ENCODE measurements around the gene TRANK1. TPM values are rescaled to one million over a fixed set of nuclear protein-coding genes. Genes with fewer than 3 reads are reported as not detected.

TRANK1 gene
- total and polyA plus RNA-seq, 10 donors = 5.3 to 75.6 (median 54.2) TPM

- peak; percentile 80 for DNase-seq
- H3K4me1 ChIP-seq = peaks cover 0 to 33% (median 17%) of the 10 kb centered on the region in 6 donors
- peak overlapping the region in 6 of 8 donors; percentile 68 to 88 (median 80) for H3K27ac ChIP-seq
- intact Hi-C loops (cut with DNase I; ENCODE audit: low total_unique reads) = no loop called here
- H3K36me3 ChIP-seq = no peaks in the 10 kb centered on the region
- peak overlapping the region in 7 of 8 donors; percentile 69 to 97 (median 85) for H3K4me3 ChIP-seq
- no peaks in the 10 kb centered on the region for H3K27me3 ChIP-seq (replicated peaks in 1 of 7)
- H3K9me3 ChIP-seq = peaks cover 8 to 27% (median 21%) of the 10 kb centered on the region in 8 donors
- TF ChIP-seq POLR2A (IDR thresholded peaks at IDR 0.05) = no peak
- TF ChIP-seq CTCF (IDR thresholded peaks at IDR 0.05 in 8 of 11, conservative IDR thresholded peaks at IDR 0.05 in 3 of 11) = no peak
- no peak for TF ChIP-seq POLR2AphosphoS5 (IDR thresholded peaks at IDR 0.05)
- WGBS, 5 donors = 76 to 83% (median 79%) methylated on average over 25 to 28 of the region's 28 CpGs
Measured at GRCh38 chr3:36945333-36945980, 603 bp upstream of the TRANK1 start.

- no peaks in the 10 kb centered on the region for H3K27me3 ChIP-seq (replicated peaks in 1 of 7)
- no peaks in the 10 kb centered on the region for H3K36me3 ChIP-seq
- H3K4me1 ChIP-seq = peaks cover 0 to 33% (median 17%) of the 10 kb centered on the region in 6 donors
- H3K4me3 ChIP-seq = peak overlapping the region; percentile 69 to 97 (median 82)
- H3K9me3 ChIP-seq = peaks cover 8 to 27% (median 21%) of the 10 kb centered on the region in 8 donors
- peak overlapping the region; percentile 68 to 88 (median 80) for H3K27ac ChIP-seq
- 0 to 5% (median 1%) methylated on average over 15 to 56 of the region's 56 CpGs for WGBS, 5 donors
- TF ChIP-seq CTCF (IDR thresholded peaks at IDR 0.05 in 8 of 11, conservative IDR thresholded peaks at IDR 0.05 in 3 of 11) (no peak), POLR2AphosphoS5 (IDR thresholded peaks at IDR 0.05) (peak in 1 of 3 donors; percentile 6), POLR2A (IDR thresholded peaks at IDR 0.05) (no peak)
- intact Hi-C loops (cut with DNase I; ENCODE audit: low total_unique reads) = no loop called here
- DNase-seq = peak; percentile 89
Measured at GRCh38 chr3:36944012-36944640, 728 bp downstream of the TRANK1 start.

- H3K36me3 ChIP-seq = no peaks in the 10 kb centered on the region
- intact Hi-C loops (cut with DNase I; ENCODE audit: low total_unique reads) = no loop called here
- TF ChIP-seq CTCF (IDR thresholded peaks at IDR 0.05 in 8 of 11, conservative IDR thresholded peaks at IDR 0.05 in 3 of 11) (no peak), POLR2AphosphoS5 (IDR thresholded peaks at IDR 0.05) (no peak), POLR2A (IDR thresholded peaks at IDR 0.05) (no peak)
- peaks cover 0 to 33% (median 17%) of the 10 kb centered on the region in 6 donors for H3K4me1 ChIP-seq
- DNase-seq = no peak
- WGBS, 5 donors = 28 to 37% (median 28%) methylated on average over 10 of the region's 10 CpGs
- peak overlapping the region in 7 of 8 donors; percentile 68 to 88 (median 80) for H3K27ac ChIP-seq
- peaks cover 8 to 22% (median 20%) of the 10 kb centered on the region in 8 donors for H3K9me3 ChIP-seq
- H3K27me3 ChIP-seq (replicated peaks in 1 of 7) = no peaks in the 10 kb centered on the region
- peak overlapping the region; percentile 69 to 97 (median 82) for H3K4me3 ChIP-seq
Measured at GRCh38 chr3:36943601-36944000, 1.3 kb downstream of the TRANK1 start.

- H3K36me3 ChIP-seq = no peaks in the 10 kb centered on the region
- no peak for TF ChIP-seq POLR2AphosphoS5 (IDR thresholded peaks at IDR 0.05)
- no peak for DNase-seq
- H3K27me3 ChIP-seq (replicated peaks in 1 of 7) = no peaks in the 10 kb centered on the region
- H3K27ac ChIP-seq = no peak overlapping the region
- H3K4me1 ChIP-seq = peaks cover 0 to 33% (median 17%) of the 10 kb centered on the region in 6 donors
- WGBS, 5 donors = 96 to 98% (median 97%) methylated on average over 21 of the region's 21 CpGs
- H3K4me3 ChIP-seq = no peak overlapping the region
- intact Hi-C loops (cut with DNase I; ENCODE audit: low total_unique reads) = no loop called here
- H3K9me3 ChIP-seq = peaks cover 5 to 14% (median 12%) of the 10 kb centered on the region in 8 donors
Measured at GRCh38 chr3:36942638-36943248, 2.1 kb downstream of the TRANK1 start.
